ENCODE measurements around the gene IMPA2.

The IMPA2 gene

GRCh38 chr18:12046046-12046750 lies 64.9 kb downstream of the IMPA2 start:
- CTCF ChIA-PET: interaction anchor here (0.7 to 1.0 kb wide), 2 partner anchors 50 to 313 kb away, joined by 3 read pairs; no protein-coding TSS in a partner anchor

DNA sequence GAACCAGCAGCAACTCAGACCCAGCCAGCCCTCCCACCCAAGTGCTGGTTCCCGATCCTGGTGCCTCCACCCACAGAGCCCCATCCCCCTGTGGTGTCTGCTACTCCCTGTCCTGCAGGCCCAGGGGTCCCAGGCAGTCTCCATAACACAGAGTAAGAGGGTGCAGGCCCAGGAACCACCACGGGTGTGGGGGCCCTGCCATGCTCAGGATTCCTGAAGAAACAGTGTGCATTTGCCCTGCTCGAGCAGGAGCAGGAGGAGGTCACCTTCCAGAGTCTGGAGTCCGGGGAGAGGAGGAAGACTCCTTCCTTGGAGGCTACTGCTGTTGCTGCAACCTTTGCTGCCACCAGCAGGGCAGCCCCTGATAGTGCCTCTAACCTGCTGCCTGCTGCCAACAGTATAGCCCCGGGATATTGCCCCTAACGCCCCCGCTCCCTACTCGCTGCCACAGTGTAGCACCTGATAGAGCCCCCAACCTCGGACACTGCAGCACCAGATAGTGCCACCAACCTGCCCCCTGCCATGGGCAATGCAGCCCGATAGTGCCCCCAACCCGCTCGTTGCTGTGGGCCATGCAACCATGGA lies 65.5 kb downstream of the IMPA2 start:
- H3K4me3 ChIP-seq (ENCODE audit: low read depth, low read length): no peak overlapping the region
- ChIA-PET POLR2A (no interaction called here), CTCF (interaction anchor here (1.0 kb wide), 1 partner anchor 51 kb away, joined by 3 read pairs; no protein-coding TSS in a partner anchor)
- no peaks in the 10 kb centered on the region for H3K36me3 ChIP-seq (ENCODE audit: control insufficient read depth in 2 of 2, insufficient read depth in 1 of 2, low read length in 2 of 2)
- H3K4me1 ChIP-seq (ENCODE audit: control insufficient read depth, insufficient read depth, low read length): no peaks in the 10 kb centered on the region
- no peaks in the 10 kb centered on the region for H3K9me3 ChIP-seq (ENCODE audit: control insufficient read depth, insufficient read depth, low read depth, low read length)
- no peak overlapping the region for H3K27ac ChIP-seq (ENCODE audit: extremely low read depth, low read depth, low read length)
- TF ChIP-seq PATZ1 (tag by site-specific recombination; IDR thresholded peaks at IDR 0.05) (no peak), ZNF654 (tag by site-specific recombination; IDR thresholded peaks at IDR 0.05; ENCODE audit: low read depth) (peak; percentile 13; the same call in 1 of the 2 replicates)

More at GRCh38 chr18:12046046-12046750, 64.9 kb downstream of the IMPA2 start:
- H3K4me1 ChIP-seq (ENCODE audit: control insufficient read depth, insufficient read depth, low read length): no peaks in the 10 kb centered on the region
- H3K9me3 ChIP-seq (ENCODE audit: control insufficient read depth, insufficient read depth, low read depth, low read length): no peaks in the 10 kb centered on the region
- no peaks in the 10 kb centered on the region for H3K36me3 ChIP-seq (ENCODE audit: control insufficient read depth in 2 of 2, insufficient read depth in 1 of 2, low read length in 2 of 2)
- POLR2A ChIA-PET: no interaction called here
- no peak overlapping the region for H3K4me3 ChIP-seq (ENCODE audit: low read depth, low read length)
- TF ChIP-seq SCRT2 (tag by site-specific recombination; IDR thresholded peaks at IDR 0.05) (peak; percentile 90), SCRT1 (tag by site-specific recombination; IDR thresholded peaks at IDR 0.05; ENCODE audit: borderline replicate concordance) (peak; percentile 91), ZNF768 (tag by site-specific recombination; IDR thresholded peaks at IDR 0.05) (no peak), SETDB1 (IDR thresholded peaks at IDR 0.05; ENCODE audit: insufficient read length, low read length) (no peak)
- TF ChIP-seq, protein P1, sequence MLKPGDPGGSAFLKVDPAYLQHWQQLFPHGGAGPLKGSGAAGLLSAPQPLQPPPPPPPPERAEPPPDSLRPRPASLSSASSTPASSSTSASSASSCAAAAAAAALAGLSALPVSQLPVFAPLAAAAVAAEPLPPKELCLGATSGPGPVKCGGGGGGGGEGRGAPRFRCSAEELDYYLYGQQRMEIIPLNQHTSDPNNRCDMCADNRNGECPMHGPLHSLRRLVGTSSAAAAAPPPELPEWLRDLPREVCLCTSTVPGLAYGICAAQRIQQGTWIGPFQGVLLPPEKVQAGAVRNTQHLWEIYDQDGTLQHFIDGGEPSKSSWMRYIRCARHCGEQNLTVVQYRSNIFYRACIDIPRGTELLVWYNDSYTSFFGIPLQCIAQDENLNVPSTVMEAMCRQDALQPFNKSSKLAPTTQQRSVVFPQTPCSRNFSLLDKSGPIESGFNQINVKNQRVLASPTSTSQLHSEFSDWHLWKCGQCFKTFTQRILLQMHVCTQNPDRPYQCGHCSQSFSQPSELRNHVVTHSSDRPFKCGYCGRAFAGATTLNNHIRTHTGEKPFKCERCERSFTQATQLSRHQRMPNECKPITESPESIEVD (tag by site-specific recombination; IDR thresholded peaks at IDR 0.05): no peak
- H3K27ac ChIP-seq (ENCODE audit: extremely low read depth, low read depth, low read length): no peak overlapping the region

- Histone ChIP-seq H3K36me3 (ENCODE audit: control insufficient read depth in 2 of 2, insufficient read depth in 1 of 2, low read length in 2 of 2) (no peaks in the 10 kb centered on the region), H3K4me3 (ENCODE audit: low read depth, low read length) (no peak overlapping the region), H3K27ac (ENCODE audit: extremely low read depth, low read depth, low read length) (no peak overlapping the region), H3K9me3 (ENCODE audit: control insufficient read depth, insufficient read depth, low read depth, low read length) (no peaks in the 10 kb centered on the region), H3K4me1 (ENCODE audit: control insufficient read depth, insufficient read depth, low read length) (no peaks in the 10 kb centered on the region)
- POLR2A ChIA-PET: no interaction called here
- CTCF ChIA-PET: interaction anchor here (0.6 to 4.3 kb wide), 4 partner anchors 10 to 1987 kb away, joined by 3 to 32 read pairs (median 4); no protein-coding TSS in a partner anchor
- TF ChIP-seq PATZ1 (tag by site-specific recombination; IDR thresholded peaks at IDR 0.05) (no peak), ZNF2 (tag by site-specific recombination; IDR thresholded peaks at IDR 0.05) (no peak), ZNF324 (tag by site-specific recombination; IDR thresholded peaks at IDR 0.05) (no peak), ZNF146 (tag by site-specific recombination; IDR thresholded peaks at IDR 0.05) (no peak), ZNF792 (tag by site-specific recombination; IDR thresholded peaks at IDR 0.05) (no peak), ZNF211 (tag by site-specific recombination; IDR thresholded peaks at IDR 0.05; ENCODE audit: low read depth) (no peak), OVOL3 (tag by site-specific recombination; IDR thresholded peaks at IDR 0.05) (no peak), GLIS1 (tag by site-specific recombination; IDR thresholded peaks at IDR 0.05) (no peak), ZNF549 (tag by site-specific recombination; IDR thresholded peaks at IDR 0.05) (no peak), ZNF214 (tag by site-specific recombination; IDR thresholded peaks at IDR 0.05; ENCODE audit: borderline replicate concordance) (no peak), ZNF394 (tag by site-specific recombination; IDR thresholded peaks at IDR 0.05; ENCODE audit: borderline replicate concordance) (no peak), TCF7L2 (IDR thresholded peaks at IDR 0.05; ENCODE audit: borderline replicate concordance, low read depth, low read length) (no peak), ZBTB21 (tag by site-specific recombination; IDR thresholded peaks at IDR 0.05) (no peak)
- TF ChIP-seq, protein P2, sequence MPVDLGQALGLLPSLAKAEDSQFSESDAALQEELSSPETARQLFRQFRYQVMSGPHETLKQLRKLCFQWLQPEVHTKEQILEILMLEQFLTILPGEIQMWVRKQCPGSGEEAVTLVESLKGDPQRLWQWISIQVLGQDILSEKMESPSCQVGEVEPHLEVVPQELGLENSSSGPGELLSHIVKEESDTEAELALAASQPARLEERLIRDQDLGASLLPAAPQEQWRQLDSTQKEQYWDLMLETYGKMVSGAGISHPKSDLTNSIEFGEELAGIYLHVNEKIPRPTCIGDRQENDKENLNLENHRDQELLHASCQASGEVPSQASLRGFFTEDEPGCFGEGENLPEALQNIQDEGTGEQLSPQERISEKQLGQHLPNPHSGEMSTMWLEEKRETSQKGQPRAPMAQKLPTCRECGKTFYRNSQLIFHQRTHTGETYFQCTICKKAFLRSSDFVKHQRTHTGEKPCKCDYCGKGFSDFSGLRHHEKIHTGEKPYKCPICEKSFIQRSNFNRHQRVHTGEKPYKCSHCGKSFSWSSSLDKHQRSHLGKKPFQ (tag by site-specific recombination; IDR thresholded peaks at IDR 0.05): no peak
Measured at GRCh38 chr18:12048010-12048826, 66.9 kb downstream of the IMPA2 start.

All from HEK293 (cell line).